Keratinocyte (primary cell): ENCODE data around the gene MRC2.
"Not testable (repeated sequence)": the region's sequence is repeated elsewhere in the genome, so short reads cannot be mapped to it uniquely, and the experiment has no call there.

Source experiments
- EZH2 ChIP-seq: IDR thresholded peaks from one replicate; pipeline ENCODE4 v1.6.1; 2012; ENCODE audit warnings: inconsistent platforms, mild to moderate bottlenecking, low read length, moderate library complexity
- TF ChIP-seq, protein P1 (sequence below), 3 experiments: IDR thresholded peaks in 1 of 3; conservative IDR thresholded peaks in 1 of 3; optimal IDR thresholded peaks in 1 of 3; 2 replicates in 2 of 3; 3 replicates in 1 of 3; pipeline versions ENCODE3 to v1.5.1; 2011; ENCODE audit warnings: low read length in 3 of 3, mild to moderate bottlenecking in 3 of 3, moderate library complexity in 2 of 3, control low read depth in 1 of 3, inconsistent platforms in 1 of 3; ENCODE audit not compliant: insufficient read depth in 2 of 3; ENCODE audit errors: extremely low read depth in 1 of 3

DNA sequence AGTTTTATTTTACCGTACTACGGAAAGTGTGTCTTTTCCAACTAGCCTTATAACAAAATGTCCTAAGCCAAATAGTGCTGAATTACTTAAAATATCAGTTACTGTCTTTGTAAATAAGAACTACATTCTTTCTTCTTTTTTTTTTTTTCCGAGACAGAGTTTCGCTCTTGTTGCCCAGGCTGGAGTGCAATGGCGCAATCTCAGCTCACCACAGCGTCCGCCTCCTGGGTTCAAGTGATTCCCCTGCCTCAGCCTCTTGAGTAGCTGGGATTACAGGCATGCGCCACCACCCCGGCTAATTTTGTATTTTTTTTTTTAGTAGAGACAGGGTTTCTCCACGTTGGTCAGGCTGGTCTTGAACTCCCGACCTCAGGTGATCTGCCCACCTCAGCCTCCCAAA lies 35.6 kb upstream of the MRC2 start:
- not testable (repeated sequence) for TF ChIP-seq EZH2
- TF ChIP-seq, protein P1, sequence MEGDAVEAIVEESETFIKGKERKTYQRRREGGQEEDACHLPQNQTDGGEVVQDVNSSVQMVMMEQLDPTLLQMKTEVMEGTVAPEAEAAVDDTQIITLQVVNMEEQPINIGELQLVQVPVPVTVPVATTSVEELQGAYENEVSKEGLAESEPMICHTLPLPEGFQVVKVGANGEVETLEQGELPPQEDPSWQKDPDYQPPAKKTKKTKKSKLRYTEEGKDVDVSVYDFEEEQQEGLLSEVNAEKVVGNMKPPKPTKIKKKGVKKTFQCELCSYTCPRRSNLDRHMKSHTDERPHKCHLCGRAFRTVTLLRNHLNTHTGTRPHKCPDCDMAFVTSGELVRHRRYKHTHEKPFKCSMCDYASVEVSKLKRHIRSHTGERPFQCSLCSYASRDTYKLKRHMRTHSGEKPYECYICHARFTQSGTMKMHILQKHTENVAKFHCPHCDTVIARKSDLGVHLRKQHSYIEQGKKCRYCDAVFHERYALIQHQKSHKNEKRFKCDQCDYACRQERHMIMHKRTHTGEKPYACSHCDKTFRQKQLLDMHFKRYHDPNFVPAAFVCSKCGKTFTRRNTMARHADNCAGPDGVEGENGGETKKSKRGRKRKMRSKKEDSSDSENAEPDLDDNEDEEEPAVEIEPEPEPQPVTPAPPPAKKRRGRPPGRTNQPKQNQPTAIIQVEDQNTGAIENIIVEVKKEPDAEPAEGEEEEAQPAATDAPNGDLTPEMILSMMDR (optimal IDR thresholded peaks at IDR 0.05 in 1 of 3, IDR thresholded peaks at IDR 0.05 in 1 of 3, conservative IDR thresholded peaks at IDR 0.05 in 1 of 3; ENCODE audit: extremely low read depth in 1 of 3, insufficient read depth in 2 of 3, low read length in 3 of 3) = not testable (repeated sequence)
